Activated naive CD8-positive, alpha-beta T cell treated with anti-CD3 and anti-CD28 coated beads, Interleukin-2, amount 50 U/mL, for 16 hours (primary cell): ENCODE results near the gene EIF3J.

Source experiments
- DNase-seq: peaks from one replicate; pipeline ENCODE4 v3.0.0-alpha.2; 2020; ENCODE audit warnings: low read depth, low spot score

The EIF3J gene

DNA sequence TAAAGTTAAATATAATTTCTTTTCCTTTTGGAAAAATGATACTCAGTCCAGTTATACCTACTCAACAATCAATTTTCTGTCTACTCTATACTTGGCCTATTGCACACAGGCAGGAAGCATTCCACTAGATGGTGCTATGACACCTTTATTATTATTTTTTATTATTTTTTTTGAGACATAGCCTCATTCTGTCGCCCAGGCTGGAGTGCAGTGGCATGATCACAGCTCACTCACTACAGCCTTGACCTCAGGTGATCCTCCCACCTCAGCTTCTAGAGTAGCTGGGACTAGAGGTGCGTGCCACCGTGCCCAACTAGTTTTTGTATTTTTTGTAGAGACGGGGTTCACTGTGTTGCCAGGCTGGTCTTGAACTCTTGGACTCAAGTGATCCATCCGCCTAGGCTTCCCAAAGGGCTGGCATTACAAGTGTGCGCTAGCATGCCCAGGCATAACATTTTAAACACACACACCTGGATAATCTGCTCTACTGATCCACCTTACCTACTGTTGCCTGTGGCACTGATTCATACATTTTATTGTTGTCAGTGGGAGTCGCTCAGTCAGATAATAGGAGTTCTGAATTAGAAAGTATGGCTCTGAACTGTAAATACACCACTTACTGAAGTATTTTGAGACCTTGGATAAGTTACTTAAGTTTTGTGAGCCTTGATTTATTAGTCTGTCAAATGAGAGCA lies 56.2 kb downstream of the EIF3J start:
- no peak for DNase-seq

DNA sequence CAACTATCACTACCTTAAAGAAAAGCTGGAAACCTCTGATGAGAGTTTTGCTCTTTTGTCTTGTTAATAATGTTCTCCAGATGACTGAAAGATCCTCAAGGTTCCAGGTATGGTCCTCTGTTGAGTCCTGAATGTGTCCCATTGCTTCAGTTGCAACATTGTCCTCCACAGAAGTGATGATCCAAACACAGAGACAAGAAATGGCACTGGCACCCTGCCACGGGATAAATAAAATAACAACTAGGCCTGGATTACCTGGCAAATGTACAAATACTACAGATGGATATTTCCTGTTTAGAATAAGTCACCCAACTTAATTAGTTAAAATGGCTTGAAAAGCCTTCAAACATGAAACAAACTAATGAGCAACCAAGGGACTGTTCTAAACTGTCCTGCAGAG lies 58.3 kb downstream of the EIF3J start:
- DNase-seq, result no peak

DNA sequence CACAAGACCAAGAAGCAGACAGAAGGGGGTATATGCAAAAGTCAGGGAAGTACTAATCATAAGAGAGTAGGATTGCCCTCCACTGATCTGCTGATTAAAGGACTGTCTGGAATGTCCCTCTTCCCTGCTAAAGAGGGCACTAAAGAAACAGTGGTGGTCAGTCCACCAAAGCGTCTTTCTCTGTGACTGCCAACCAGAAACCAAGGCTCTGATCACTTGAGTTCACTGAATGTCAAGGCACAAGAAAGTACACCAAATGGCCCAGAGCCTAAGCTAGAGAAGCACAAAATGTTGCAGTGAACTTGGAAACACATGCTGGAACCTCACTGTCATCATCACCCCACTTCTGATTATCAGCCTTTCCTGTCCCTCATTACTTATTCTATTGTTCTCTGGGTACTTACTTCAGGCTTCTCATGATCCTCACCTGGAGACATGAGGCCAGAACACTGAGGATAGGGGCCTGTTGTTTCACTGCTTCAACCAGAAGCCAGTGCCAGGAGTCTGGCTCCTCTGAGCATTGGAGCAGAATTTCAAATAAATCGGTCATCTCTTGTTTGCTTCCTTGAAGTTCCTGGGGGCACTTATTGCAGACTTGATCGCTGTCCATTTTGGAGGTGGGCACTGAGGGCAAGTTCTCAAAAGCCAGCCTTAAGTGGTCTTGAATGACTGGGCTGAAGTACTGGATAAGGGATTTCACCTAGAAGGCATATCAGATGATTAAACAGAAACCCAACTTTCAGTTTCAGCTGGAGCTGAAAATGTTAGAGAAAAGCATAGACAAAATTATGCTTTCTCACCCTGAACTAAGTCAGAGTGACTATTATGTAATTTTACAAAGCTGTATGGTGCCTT lies 58.9 kb downstream of the EIF3J start:
- no peak for DNase-seq

DNA sequence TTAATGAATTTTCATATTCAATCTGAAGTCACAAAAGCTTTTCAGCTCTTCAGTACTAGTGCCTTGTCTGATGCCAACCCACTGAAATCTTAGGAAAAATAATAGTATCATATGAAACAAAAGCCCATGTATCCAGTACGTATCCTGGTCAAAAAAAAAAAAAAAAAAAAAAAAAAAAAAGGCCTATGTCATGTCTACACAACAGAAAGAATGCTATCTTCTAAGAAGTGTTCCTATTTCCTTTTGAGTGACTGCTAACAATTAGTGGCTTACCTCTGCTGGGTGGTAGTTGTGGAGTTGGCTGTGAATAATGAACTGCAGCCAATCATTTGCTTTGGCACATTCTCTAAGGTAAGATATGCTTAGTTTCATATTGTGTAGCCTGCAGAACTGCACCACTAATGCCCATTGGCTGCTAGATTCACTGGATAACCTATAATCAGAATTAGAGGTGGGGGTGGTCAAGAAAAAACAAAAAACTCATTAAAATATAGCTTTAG lies 59.6 kb downstream of the EIF3J start:
- no peak for DNase-seq

DNA sequence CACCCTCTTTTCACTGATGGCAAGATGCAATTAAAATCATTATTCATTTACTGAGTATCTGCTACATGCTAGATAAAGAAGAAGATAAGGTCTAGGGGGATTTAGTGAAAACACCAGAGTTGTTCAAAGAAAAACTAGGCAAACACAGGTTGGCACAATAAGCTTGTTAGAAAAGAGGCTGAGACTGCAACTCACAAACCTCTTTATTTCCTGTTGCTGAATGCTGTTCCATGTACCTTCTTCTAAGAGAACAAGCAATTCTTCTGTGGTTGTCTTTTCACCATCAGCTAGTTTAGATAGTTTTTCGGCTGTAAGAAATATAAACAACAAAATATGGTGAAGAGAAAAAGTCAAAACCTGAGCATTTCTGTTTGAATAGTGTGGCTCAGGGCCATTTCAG lies 61.1 kb downstream of the EIF3J start:
- no peak for DNase-seq

DNA sequence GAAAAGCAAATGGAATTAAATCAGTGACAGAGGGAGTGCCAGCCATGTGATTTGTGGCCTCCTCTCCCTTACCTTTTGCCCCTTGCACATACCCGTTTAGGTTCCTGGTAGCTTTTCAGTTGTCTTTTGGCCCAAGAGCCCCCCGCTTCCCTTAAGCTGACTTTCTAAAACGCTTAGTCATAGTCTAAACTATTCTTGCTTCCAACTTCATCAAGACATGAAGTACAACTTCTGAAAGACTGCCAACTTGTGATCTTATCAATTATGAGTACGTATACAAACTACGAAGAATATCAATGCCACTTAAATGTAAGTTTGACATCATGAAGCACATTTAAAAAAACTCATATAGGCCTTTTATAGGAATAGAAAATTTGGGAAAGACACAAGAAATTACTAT lies 61.9 kb downstream of the EIF3J start:
- DNase-seq, result no peak

DNA sequence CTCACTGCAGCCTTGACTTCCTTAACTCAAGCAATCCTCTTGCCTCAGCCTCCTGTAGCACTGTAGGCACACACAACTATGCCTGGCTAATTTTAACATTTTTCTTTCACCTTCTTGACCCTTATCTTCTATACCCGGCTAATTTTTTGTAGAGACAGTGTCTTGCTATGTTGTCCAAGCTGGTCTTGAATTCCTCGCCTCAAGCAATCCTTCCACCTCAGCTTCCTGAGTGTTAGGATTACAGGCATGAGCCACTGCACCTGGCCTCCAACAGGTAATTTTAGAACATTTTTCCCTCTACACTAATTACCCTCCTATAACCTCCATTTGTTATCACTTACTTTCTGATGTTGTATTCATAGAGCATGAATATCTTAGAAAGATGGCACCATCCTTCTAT lies 66.2 kb downstream of the EIF3J start:
- DNase-seq, result no peak

DNA sequence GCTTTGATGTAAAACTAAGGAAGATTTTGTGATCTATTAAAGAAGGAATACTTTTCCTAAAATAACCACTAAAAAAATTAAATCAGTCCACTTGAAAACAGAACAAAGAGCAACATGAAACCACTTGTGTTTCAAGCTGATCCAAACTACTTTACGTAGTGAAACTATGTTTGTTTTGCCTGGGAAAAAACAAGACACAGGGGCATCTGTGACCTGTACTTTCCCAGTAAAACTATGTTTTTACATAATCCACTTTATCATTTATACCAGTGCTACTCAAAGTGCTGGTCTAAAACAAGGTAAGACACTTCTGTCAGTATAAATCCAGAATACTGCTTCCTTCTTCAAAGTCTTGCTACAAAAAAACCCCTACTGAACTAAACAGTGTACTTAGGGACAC lies 69.8 kb downstream of the EIF3J start:
- no peak for DNase-seq
